ENCODE data around the gene HNRNPC. TPM values are rescaled to one million over a fixed set of nuclear protein-coding genes. Genes with fewer than 3 reads are reported as not detected.
"Not testable (repeated sequence)": the region's sequence is repeated elsewhere in the genome, so short reads cannot be mapped to it uniquely, and the experiment has no call there.

Gene HNRNPC
- total RNA-seq, 1 donor from 2014 or later: 763 TPM

- intact Hi-C loops (cut with micrococcal nuclease): no loop called here
Observed at GRCh38 chr14:21275261-21275858, 6.1 kb upstream of the HNRNPC start.

- intact Hi-C loops (cut with micrococcal nuclease): not testable (repeated sequence)
Observed at GRCh38 chr14:21272661-21273060, 3.4 kb upstream of the HNRNPC start.

GRCh38 chr14:21268617-21269251 is 508 bp downstream of the HNRNPC start:
- intact Hi-C loops (cut with micrococcal nuclease): loop anchor here (1.0 to 5.0 kb wide), 9 partner anchors 39 to 806 kb away; partner anchors contain the start of genes CHD8, METTL3, PIP4P1 and SUPT16H

- intact Hi-C loops (cut with micrococcal nuclease): loop anchor here (5.0 kb wide), 1 partner anchor 806 kb away; the partner anchor contains the start of gene PIP4P1
Observed at GRCh38 chr14:21267886-21268616, 1.2 kb downstream of the HNRNPC start.

- intact Hi-C loops (cut with micrococcal nuclease): loop anchor here (5.0 kb wide), 1 partner anchor 805 kb away; the partner anchor contains the start of gene PIP4P1
Observed at GRCh38 chr14:21267431-21267845, 1.8 kb downstream of the HNRNPC start.

- intact Hi-C loops (cut with micrococcal nuclease): no loop called here
Observed at GRCh38 chr14:21264025-21264801, 5.0 kb downstream of the HNRNPC start.

- intact Hi-C loops (cut with micrococcal nuclease): no loop called here
Observed at GRCh38 chr14:21263284-21264024, 5.8 kb downstream of the HNRNPC start.

GRCh38 chr14:21262410-21262809 is 6.8 kb downstream of the HNRNPC start:
- intact Hi-C loops (cut with micrococcal nuclease): no loop called here

- intact Hi-C loops (cut with micrococcal nuclease): no loop called here
Observed at GRCh38 chr14:21261824-21262223, 7.4 kb downstream of the HNRNPC start.

- intact Hi-C loops (cut with micrococcal nuclease): no loop called here
Observed at GRCh38 chr14:21258889-21259787, 10.1 kb downstream of the HNRNPC start.

GRCh38 chr14:21258005-21258888 is 11.0 kb downstream of the HNRNPC start:
- intact Hi-C loops (cut with micrococcal nuclease): no loop called here

- intact Hi-C loops (cut with micrococcal nuclease): no loop called here
Observed at GRCh38 chr14:21257394-21257909, 11.8 kb downstream of the HNRNPC start.

GRCh38 chr14:21256539-21257393 is 12.5 kb downstream of the HNRNPC start:
- intact Hi-C loops (cut with micrococcal nuclease): no loop called here

GRCh38 chr14:21256102-21256447 is 13.2 kb downstream of the HNRNPC start:
- intact Hi-C loops (cut with micrococcal nuclease): not testable (repeated sequence)

GRCh38 chr14:21255385-21256101 is 13.7 kb downstream of the HNRNPC start:
- intact Hi-C loops (cut with micrococcal nuclease): no loop called here

- intact Hi-C loops (cut with micrococcal nuclease): no loop called here
Observed at GRCh38 chr14:21252149-21252548, 17.1 kb downstream of the HNRNPC start.

GRCh38 chr14:21251215-21251614 is 18.0 kb downstream of the HNRNPC start:
- intact Hi-C loops (cut with micrococcal nuclease): no loop called here
